Upper lobe of right lung (tissue), 1 donor: ENCODE measurements around the gene MAP7D2. TPM values are rescaled to one million over a fixed set of nuclear protein-coding genes. Genes with fewer than 3 reads are reported as not detected.
A peak's percentile ranks its signal among the peaks of the same experiment; 100 is the strongest.

ENCODE experiments used
- ATAC-seq: fragments of 200-7000 bp; cut with Tn5 transposase; one replicate; pipeline ENCODE4 v1.9.1; 2020; ENCODE audit warnings: mild to moderate bottlenecking, moderate library complexity
- DNase-seq: peaks from one replicate; pipeline ENCODE4 v3.0.0-alpha.2; 2020
- H3K27ac ChIP-seq: fragments of 200-600 bp; one replicate; pipeline ENCODE4 v1.8.0; 2022
- H3K27me3 ChIP-seq: fragments of 200-600 bp; one replicate; pipeline ENCODE4 v1.8.0; 2022; ENCODE audit warnings: mild to moderate bottlenecking
- H3K36me3 ChIP-seq: fragments of 200-600 bp; one replicate; pipeline ENCODE4 v1.8.0; 2022
- H3K4me1 ChIP-seq: fragments of 200-600 bp; one replicate; pipeline ENCODE4 v1.8.0; 2022
- H3K4me3 ChIP-seq: fragments of 200-600 bp; one replicate; pipeline ENCODE4 v1.8.0; 2022; ENCODE audit warnings: mild to moderate bottlenecking
- H3K9me3 ChIP-seq: fragments of 200-600 bp; one replicate; pipeline ENCODE4 v1.8.0; 2022
- intact Hi-C: fragments of 100-400 bp; cut with DNase I; formaldehyde crosslinking; loops from one replicate; pipeline ENCODE4 v1.11.0; 2022
- total RNA-seq: library from RNA; stranded (reverse); fragmentation: NEBNext Ultra II Directional; extraction: Animal tissue kit (Norgen Biotek cat#: 25700); gene quantifications from one replicate; pipeline ENCODE4 v1.2.1, GENCODE V29; 2021
- TF ChIP-seq, protein P1 (sequence below): fragments of 200-600 bp; IDR thresholded peaks from one replicate; pipeline ENCODE4 v1.8.0; 2022; ENCODE audit warnings: antibody characterized with exemption
- donor health status: DM: no; HTN: yes; CAD: no; lungs with severe emphysema.

Gene MAP7D2
- total RNA-seq, 1 donor from 2014 or later: 0.26 TPM

DNA sequence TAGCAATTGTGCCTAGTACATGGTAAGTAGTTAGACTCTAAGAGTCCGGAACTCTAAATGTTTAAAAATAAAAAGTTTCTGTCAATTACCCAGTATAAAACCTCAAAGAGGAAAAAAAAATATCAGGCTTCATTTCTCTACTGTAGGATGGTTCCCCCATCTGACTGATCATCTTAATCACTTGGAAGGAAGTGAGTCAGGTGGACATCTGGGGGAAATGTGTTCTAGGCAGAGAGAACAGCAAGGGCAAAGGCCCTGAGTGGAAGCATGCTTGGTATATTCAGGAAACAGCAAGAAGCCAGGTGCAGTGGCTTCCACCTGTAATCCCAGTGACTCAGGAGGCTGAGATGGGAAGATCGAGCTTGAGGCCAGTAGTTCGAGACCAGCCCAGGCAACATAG is 27.8 kb upstream of the MAP7D2 start:
- Histone ChIP-seq H3K4me3 (no peak overlapping the region), H3K36me3 (no peaks in the 10 kb centered on the region), H3K4me1 (peaks cover 3% of the 10 kb centered on the region), H3K27ac (no peak overlapping the region), H3K9me3 (no peaks in the 10 kb centered on the region), H3K27me3 (no peaks in the 10 kb centered on the region)
- TF ChIP-seq, protein P1, sequence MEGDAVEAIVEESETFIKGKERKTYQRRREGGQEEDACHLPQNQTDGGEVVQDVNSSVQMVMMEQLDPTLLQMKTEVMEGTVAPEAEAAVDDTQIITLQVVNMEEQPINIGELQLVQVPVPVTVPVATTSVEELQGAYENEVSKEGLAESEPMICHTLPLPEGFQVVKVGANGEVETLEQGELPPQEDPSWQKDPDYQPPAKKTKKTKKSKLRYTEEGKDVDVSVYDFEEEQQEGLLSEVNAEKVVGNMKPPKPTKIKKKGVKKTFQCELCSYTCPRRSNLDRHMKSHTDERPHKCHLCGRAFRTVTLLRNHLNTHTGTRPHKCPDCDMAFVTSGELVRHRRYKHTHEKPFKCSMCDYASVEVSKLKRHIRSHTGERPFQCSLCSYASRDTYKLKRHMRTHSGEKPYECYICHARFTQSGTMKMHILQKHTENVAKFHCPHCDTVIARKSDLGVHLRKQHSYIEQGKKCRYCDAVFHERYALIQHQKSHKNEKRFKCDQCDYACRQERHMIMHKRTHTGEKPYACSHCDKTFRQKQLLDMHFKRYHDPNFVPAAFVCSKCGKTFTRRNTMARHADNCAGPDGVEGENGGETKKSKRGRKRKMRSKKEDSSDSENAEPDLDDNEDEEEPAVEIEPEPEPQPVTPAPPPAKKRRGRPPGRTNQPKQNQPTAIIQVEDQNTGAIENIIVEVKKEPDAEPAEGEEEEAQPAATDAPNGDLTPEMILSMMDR: no peak
- intact Hi-C loops: no loop called here
- DNase-seq (no peak), ATAC-seq (no peak)

DNA sequence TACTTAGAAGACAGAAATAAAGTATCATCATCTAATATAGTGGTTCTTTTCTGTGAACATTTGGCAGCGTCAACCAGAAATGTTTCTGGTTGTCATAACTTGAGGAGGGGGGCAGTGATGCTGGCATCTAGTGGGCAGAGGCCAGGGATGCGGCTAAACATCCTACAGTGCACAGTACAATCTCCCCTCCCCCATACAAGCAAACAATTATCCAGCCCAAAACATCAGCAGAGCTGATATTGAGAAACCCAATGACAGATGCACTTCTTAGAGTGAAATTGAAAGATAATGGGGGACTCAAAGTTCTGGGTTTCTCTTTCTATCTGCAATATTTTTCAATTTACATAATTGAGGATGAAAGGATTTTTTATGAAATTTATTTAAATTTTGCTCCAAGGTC is 26.9 kb upstream of the MAP7D2 start:
- ATAC-seq: no peak
- TF ChIP-seq, protein P1: no peak
- DNase-seq: no peak
- Histone ChIP-seq H3K27me3 (no peaks in the 10 kb centered on the region), H3K27ac (no peak overlapping the region), H3K36me3 (no peaks in the 10 kb centered on the region), H3K4me1 (peaks cover 9% of the 10 kb centered on the region), H3K4me3 (no peak overlapping the region), H3K9me3 (no peaks in the 10 kb centered on the region)
- intact Hi-C loops: no loop called here

DNA sequence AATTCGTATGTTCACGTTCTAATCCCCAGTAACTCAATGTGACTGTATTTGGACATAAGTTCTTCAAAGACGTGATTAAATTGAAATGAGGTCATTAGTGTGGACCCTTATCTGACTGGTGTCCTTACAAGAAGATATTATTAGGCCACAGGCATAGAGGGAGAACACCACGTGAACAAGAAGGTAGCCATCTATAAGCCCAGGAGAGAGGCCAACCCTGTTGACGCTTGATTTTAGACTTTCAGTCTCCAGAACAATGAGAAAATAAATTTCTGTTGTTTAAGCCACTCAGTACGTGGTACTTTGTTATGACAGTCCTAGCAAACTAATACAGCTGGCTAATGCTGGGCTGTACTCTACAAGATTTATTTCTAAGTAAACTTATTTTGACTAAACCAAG is 26.4 kb upstream of the MAP7D2 start:
- ATAC-seq (no peak), DNase-seq (no peak)
- H3K27me3 ChIP-seq: no peaks in the 10 kb centered on the region
- intact Hi-C loops: no loop called here
- H3K4me1 ChIP-seq: peaks cover 9% of the 10 kb centered on the region
- no peaks in the 10 kb centered on the region for H3K9me3 ChIP-seq
- H3K36me3 ChIP-seq: no peaks in the 10 kb centered on the region
- H3K4me3 ChIP-seq: no peak overlapping the region
- H3K27ac ChIP-seq: no peak overlapping the region
- TF ChIP-seq, protein P1: no peak

DNA sequence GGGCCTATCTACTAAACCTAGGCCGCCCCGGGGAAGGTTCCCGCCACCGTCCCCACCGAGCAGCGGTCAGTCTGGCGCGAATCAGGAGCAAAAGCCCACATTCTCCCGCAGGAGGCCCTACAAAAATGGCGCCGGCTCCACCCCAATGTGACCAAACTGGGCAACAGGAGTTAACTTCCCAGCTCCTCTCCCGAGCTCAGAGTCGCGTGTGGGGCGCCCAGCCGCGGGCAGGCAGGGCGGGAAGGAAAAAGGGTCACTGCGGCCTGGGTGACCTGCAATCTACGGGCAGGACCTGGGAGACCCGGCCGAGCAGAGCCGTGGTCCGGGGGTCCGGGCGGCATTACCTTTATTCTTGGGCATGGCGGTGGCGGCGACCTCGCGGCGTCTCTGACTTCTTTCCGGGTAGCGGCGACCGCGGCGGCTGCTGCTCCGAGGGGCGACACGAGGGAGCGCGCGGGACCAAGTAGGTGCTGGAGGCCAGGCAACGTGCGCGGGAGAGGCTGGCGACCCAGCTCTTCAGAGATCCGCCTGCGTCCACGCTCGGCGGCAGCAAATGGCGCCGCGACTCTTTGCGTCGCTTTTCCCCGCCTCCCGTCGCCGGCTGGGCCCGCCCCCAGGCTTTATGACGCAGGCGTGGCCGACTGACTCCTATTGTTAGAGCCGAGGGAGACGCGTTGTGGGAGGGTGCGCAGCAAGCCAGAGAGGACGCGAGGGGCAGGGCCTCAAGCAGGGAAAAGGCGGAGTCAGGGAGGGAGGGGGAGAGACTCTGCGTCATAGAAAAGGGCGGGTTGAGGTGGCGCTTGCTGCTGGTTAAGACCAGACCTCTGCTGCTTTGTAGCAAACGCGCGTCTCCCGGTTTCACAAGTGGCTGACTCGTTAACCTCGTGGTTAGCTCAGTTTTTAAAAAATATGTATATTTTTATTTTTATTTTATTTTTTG is 24.8 kb upstream of the MAP7D2 start, which contains the start of gene EIF1AX:
EIF1AX (minus strand) TSS at position 558 of the 940 bp plus-strand sequence; CDS start at position 360, 198 bp downstream.
- Histone ChIP-seq H3K27ac (peak within 1 kb of the TSS; percentile 90), H3K9me3 (no peaks in the 10 kb centered on the region), H3K36me3 (peaks cover 12% of the 10 kb centered on the region), H3K4me3 (peak within 1 kb of the TSS; percentile 68), H3K27me3 (no peaks in the 10 kb centered on the region), H3K4me1 (peaks cover 9% of the 10 kb centered on the region)
- DNase-seq: peak; percentile 97
- TF ChIP-seq, protein P1: no peak
- peak; percentile 100 for ATAC-seq
- intact Hi-C loops: no loop called here

DNA sequence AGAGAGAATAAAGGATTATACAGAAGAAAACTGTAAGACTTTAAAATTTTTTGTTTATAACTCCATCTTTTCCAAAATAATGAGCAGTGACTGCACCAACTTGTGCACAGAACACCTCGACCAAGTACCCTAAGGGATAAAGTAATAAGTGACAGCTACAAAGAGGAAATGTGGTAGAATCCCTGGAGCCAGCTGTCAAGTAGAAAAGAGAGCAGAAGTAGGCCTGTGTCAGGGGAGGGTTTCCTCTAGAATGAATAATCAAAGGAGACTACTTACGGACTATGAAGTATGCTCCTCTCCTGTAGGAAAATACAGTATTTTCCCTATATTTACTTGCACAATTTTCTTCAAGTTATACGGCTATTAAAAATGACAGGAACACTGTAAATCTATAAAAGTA is 23.7 kb upstream of the MAP7D2 start:
- DNase-seq: no peak
- peaks cover 9% of the 10 kb centered on the region for H3K4me1 ChIP-seq
- H3K27ac ChIP-seq: no peak overlapping the region
- H3K9me3 ChIP-seq: no peaks in the 10 kb centered on the region
- H3K4me3 ChIP-seq: peak overlapping the region; percentile 68
- no peak for ATAC-seq
- peaks cover 16% of the 10 kb centered on the region for H3K36me3 ChIP-seq
- intact Hi-C loops: no loop called here
- H3K27me3 ChIP-seq: no peaks in the 10 kb centered on the region
- TF ChIP-seq, protein P1: no peak
